WTC11 (cell line): Measurements from ENCODE around the gene OGA.

ENCODE experiments used
- CREM ChIP-seq: sonication (generic); formaldehyde crosslinking; IDR thresholded peaks from 2 replicates; pipeline ENCODE4 v1.8.1; 2022; ENCODE audit warnings: mild to moderate bottlenecking, missing genetic modification reagents, moderate library complexity
- NFYB ChIP-seq: sonication (generic); formaldehyde crosslinking; conservative IDR thresholded peaks from 2 replicates; pipeline ENCODE4 v1.8.0; 2022; ENCODE audit warnings: low read depth, missing genetic modification reagents
- NR3C1 ChIP-seq: sonication (generic); formaldehyde crosslinking; conservative IDR thresholded peaks from 2 replicates; pipeline ENCODE4 v1.8.1; 2023; ENCODE audit warnings: low read depth, mild to moderate bottlenecking, missing genetic modification reagents
- TCF7 ChIP-seq: sonication (generic); formaldehyde crosslinking; IDR thresholded peaks from 2 replicates; pipeline ENCODE4 v1.8.0; 2022; ENCODE audit warnings: mild to moderate bottlenecking, low read depth, missing genetic modification reagents, moderate library complexity
- TF ChIP-seq, protein P1 (sequence below): sonication (generic); formaldehyde crosslinking; IDR thresholded peaks from 2 replicates; pipeline ENCODE4 v1.8.1; 2023; ENCODE audit warnings: mild to moderate bottlenecking, missing genetic modification reagents, moderate library complexity
- TF ChIP-seq, protein P2 (sequence below): fragments of 200-600 bp; IDR thresholded peaks from 2 replicates; pipeline ENCODE4 v1.8.0; 2022; ENCODE audit warnings: antibody characterized with exemption
- TF ChIP-seq, protein P3 (sequence below): sonication (generic); formaldehyde crosslinking; IDR thresholded peaks from 2 replicates; pipeline ENCODE4 v1.8.0; 2022; ENCODE audit warnings: mild to moderate bottlenecking, missing genetic modification reagents
- TF ChIP-seq, protein P4 (sequence below): sonication (generic); formaldehyde crosslinking; IDR thresholded peaks from 2 replicates; pipeline ENCODE4 v1.8.0; 2023; ENCODE audit warnings: mild to moderate bottlenecking, missing genetic modification reagents
- TF ChIP-seq, protein P5 (sequence below): sonication (generic); formaldehyde crosslinking; IDR thresholded peaks from 2 replicates; pipeline ENCODE4 v1.8.0; 2022; ENCODE audit warnings: missing genetic modification reagents

DNA sequence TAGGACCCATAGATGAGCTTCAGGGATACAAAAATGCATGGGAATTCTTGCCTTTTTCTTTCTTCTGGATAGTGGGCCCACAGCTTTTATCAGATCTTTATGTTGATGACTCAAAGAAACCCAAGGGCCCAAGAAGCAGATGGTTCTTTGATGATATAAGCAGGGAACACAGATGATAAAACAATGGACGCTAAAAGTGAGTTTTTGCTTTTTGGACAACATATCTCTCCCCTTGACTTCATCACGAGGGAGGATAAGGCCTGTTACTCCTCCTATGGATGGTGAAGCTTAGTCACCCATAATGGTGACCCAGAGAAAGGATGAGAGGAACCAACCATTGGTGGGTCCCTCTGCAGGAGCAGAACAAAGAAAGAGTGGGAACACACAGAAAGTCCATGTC, 6.5 kb upstream of the OGA start:
- TF ChIP-seq, protein P1, sequence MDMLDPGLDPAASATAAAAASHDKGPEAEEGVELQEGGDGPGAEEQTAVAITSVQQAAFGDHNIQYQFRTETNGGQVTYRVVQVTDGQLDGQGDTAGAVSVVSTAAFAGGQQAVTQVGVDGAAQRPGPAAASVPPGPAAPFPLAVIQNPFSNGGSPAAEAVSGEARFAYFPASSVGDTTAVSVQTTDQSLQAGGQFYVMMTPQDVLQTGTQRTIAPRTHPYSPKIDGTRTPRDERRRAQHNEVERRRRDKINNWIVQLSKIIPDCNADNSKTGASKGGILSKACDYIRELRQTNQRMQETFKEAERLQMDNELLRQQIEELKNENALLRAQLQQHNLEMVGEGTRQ: no peak
- TF ChIP-seq, protein P2, sequence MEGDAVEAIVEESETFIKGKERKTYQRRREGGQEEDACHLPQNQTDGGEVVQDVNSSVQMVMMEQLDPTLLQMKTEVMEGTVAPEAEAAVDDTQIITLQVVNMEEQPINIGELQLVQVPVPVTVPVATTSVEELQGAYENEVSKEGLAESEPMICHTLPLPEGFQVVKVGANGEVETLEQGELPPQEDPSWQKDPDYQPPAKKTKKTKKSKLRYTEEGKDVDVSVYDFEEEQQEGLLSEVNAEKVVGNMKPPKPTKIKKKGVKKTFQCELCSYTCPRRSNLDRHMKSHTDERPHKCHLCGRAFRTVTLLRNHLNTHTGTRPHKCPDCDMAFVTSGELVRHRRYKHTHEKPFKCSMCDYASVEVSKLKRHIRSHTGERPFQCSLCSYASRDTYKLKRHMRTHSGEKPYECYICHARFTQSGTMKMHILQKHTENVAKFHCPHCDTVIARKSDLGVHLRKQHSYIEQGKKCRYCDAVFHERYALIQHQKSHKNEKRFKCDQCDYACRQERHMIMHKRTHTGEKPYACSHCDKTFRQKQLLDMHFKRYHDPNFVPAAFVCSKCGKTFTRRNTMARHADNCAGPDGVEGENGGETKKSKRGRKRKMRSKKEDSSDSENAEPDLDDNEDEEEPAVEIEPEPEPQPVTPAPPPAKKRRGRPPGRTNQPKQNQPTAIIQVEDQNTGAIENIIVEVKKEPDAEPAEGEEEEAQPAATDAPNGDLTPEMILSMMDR: no peak
- TF ChIP-seq NFYB (CRISPR knock-in tag) (no peak), CREM (no peak), TCF7 (no peak), NR3C1 (CRISPR knock-in tag) (no peak)
- TF ChIP-seq, protein P3, sequence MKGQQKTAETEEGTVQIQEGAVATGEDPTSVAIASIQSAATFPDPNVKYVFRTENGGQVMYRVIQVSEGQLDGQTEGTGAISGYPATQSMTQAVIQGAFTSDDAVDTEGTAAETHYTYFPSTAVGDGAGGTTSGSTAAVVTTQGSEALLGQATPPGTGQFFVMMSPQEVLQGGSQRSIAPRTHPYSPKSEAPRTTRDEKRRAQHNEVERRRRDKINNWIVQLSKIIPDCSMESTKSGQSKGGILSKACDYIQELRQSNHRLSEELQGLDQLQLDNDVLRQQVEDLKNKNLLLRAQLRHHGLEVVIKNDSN (CRISPR knock-in tag): no peak
- TF ChIP-seq, protein P4, sequence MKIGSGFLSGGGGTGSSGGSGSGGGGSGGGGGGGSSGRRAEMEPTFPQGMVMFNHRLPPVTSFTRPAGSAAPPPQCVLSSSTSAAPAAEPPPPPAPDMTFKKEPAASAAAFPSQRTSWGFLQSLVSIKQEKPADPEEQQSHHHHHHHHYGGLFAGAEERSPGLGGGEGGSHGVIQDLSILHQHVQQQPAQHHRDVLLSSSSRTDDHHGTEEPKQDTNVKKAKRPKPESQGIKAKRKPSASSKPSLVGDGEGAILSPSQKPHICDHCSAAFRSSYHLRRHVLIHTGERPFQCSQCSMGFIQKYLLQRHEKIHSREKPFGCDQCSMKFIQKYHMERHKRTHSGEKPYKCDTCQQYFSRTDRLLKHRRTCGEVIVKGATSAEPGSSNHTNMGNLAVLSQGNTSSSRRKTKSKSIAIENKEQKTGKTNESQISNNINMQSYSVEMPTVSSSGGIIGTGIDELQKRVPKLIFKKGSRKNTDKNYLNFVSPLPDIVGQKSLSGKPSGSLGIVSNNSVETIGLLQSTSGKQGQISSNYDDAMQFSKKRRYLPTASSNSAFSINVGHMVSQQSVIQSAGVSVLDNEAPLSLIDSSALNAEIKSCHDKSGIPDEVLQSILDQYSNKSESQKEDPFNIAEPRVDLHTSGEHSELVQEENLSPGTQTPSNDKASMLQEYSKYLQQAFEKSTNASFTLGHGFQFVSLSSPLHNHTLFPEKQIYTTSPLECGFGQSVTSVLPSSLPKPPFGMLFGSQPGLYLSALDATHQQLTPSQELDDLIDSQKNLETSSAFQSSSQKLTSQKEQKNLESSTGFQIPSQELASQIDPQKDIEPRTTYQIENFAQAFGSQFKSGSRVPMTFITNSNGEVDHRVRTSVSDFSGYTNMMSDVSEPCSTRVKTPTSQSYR (CRISPR knock-in tag): no peak
- TF ChIP-seq, protein P5, sequence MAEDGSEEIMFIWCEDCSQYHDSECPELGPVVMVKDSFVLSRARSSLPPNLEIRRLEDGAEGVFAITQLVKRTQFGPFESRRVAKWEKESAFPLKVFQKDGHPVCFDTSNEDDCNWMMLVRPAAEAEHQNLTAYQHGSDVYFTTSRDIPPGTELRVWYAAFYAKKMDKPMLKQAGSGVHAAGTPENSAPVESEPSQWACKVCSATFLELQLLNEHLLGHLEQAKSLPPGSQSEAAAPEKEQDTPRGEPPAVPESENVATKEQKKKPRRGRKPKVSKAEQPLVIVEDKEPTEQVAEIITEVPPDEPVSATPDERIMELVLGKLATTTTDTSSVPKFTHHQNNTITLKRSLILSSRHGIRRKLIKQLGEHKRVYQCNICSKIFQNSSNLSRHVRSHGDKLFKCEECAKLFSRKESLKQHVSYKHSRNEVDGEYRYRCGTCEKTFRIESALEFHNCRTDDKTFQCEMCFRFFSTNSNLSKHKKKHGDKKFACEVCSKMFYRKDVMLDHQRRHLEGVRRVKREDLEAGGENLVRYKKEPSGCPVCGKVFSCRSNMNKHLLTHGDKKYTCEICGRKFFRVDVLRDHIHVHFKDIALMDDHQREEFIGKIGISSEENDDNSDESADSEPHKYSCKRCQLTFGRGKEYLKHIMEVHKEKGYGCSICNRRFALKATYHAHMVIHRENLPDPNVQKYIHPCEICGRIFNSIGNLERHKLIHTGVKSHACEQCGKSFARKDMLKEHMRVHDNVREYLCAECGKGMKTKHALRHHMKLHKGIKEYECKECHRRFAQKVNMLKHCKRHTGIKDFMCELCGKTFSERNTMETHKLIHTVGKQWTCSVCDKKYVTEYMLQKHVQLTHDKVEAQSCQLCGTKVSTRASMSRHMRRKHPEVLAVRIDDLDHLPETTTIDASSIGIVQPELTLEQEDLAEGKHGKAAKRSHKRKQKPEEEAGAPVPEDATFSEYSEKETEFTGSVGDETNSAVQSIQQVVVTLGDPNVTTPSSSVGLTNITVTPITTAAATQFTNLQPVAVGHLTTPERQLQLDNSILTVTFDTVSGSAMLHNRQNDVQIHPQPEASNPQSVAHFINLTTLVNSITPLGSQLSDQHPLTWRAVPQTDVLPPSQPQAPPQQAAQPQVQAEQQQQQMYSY (CRISPR knock-in tag): no peak
